ENCODE measurements around the gene SLC2A8. TPM values are rescaled to one million over a fixed set of nuclear protein-coding genes. Genes with fewer than 3 reads are reported as not detected.
A peak's percentile ranks its signal among the peaks of the same experiment; 100 is the strongest.

The SLC2A8 gene
- total and polyA plus RNA-seq, 2 donors (not counting 1 experiment from before 2014, with no cell fraction given), result 8.3 to 14.2 TPM

- H3K4me3 Mint-ChIP-seq, result no peak overlapping the region
- ChIA-PET POLR2A (no interaction called here), CTCF (no interaction called here)
- H3K27me3 Mint-ChIP-seq, result no peaks in the 10 kb centered on the region
- H3K4me3 ChIP-seq (ENCODE audit: control extremely low read depth in 1 of 5, extremely low read depth in 1 of 5, insufficient read depth in 1 of 5, low read depth in 2 of 5, low read length in 4 of 5), result no peak overlapping the region
- no peaks in the 10 kb centered on the region for H3K27me3 ChIP-seq (replicated peaks in 1 of 4; ENCODE audit: control extremely low read depth in 1 of 4, control insufficient read depth in 3 of 4, insufficient read depth in 4 of 4, low read length in 3 of 4)
- H3K36me3 ChIP-seq (replicated peaks in 1 of 2; ENCODE audit: control extremely low read depth in 1 of 2, control insufficient read depth in 1 of 2, extremely low read depth in 1 of 2, insufficient read depth in 2 of 2, low read length in 1 of 2), result no peaks in the 10 kb centered on the region
- DNase-seq, result no peak
- peak overlapping the region; percentile 41 for H3K27ac Mint-ChIP-seq
- H3K9me3 ChIP-seq (ENCODE audit: control extremely low read depth in 1 of 3, control insufficient read depth in 2 of 3, insufficient read depth in 1 of 3, low read length in 2 of 3), result no peaks in the 10 kb centered on the region
- H3K9ac ChIP-seq (ENCODE audit: low read length), result no peak overlapping the region
- peaks cover 4% of the 10 kb centered on the region for H4K20me1 ChIP-seq (ENCODE audit: control insufficient read depth, insufficient read depth, low read length, poor library complexity, severe bottlenecking)
- H3K4me1 Mint-ChIP-seq, result peaks cover 39% of the 10 kb centered on the region
- peaks cover 50% of the 10 kb centered on the region for H3K79me2 ChIP-seq (ENCODE audit: control insufficient read depth, insufficient read depth, low read length)
- H3K9me3 Mint-ChIP-seq (ENCODE audit: insufficient read depth), result no peaks in the 10 kb centered on the region
- no peak overlapping the region for H3K4me2 ChIP-seq (replicated peaks; ENCODE audit: low read depth, low read length, poor library complexity, severe bottlenecking)
- WGBS (ENCODE audit: insufficient coverage), result no CpG with 5 or more reads among the region's 10 CpGs
- intact Hi-C loops (cut with micrococcal nuclease), result no loop called here
- no peak for ATAC-seq (ENCODE audit: low read depth)
- no peak for TF ChIP-seq CTCF (IDR thresholded peaks at IDR 0.05)
- TF ChIP-seq EZH2 (IDR thresholded peaks at IDR 0.05; ENCODE audit: borderline replicate concordance, insufficient read depth, low read depth, low read length, poor library complexity, severe bottlenecking), result no peak
- no peak overlapping the region for H3K27ac ChIP-seq (ENCODE audit: low read length in 2 of 2)
- H2AFZ ChIP-seq (ENCODE audit: insufficient read depth, low read depth, low read length, poor library complexity, severe bottlenecking), result no peak overlapping the region
- H3K4me1 ChIP-seq (ENCODE audit: control insufficient read depth in 2 of 2, insufficient read depth in 2 of 2, low read length in 2 of 2), result peaks cover 19 to 29% of the 10 kb centered on the region in 2 donors
Measured at GRCh38 chr9:127422133-127422782, 25.3 kb downstream of the SLC2A8 start.

GRCh38 chr9:127422787-127423186, 25.8 kb downstream of the SLC2A8 start:
- no peak overlapping the region for H3K4me3 ChIP-seq (ENCODE audit: control extremely low read depth in 1 of 5, extremely low read depth in 1 of 5, insufficient read depth in 1 of 5, low read depth in 2 of 5, low read length in 4 of 5)
- no peaks in the 10 kb centered on the region for H3K9me3 ChIP-seq (ENCODE audit: control extremely low read depth in 1 of 3, control insufficient read depth in 2 of 3, insufficient read depth in 1 of 3, low read length in 2 of 3)
- intact Hi-C loops (cut with micrococcal nuclease), result no loop called here
- ChIA-PET POLR2A (interaction anchor here (1.5 to 1.8 kb wide), 2 partner anchors 28 to 198 kb away, joined by 4 to 8 read pairs; partner anchors contain the start of genes LRSAM1 and RPL12), CTCF (interaction anchor here (1.8 kb wide), 1 partner anchor 28 kb away, joined by 5 read pairs; the partner anchor contains the start of genes LRSAM1 and RPL12)
- H3K27me3 ChIP-seq (replicated peaks in 1 of 4; ENCODE audit: control extremely low read depth in 1 of 4, control insufficient read depth in 3 of 4, insufficient read depth in 4 of 4, low read length in 3 of 4), result no peaks in the 10 kb centered on the region
- no peak for ATAC-seq (ENCODE audit: low read depth)
- no peaks in the 10 kb centered on the region for H3K36me3 ChIP-seq (replicated peaks in 1 of 2; ENCODE audit: control extremely low read depth in 1 of 2, control insufficient read depth in 1 of 2, extremely low read depth in 1 of 2, insufficient read depth in 2 of 2, low read length in 1 of 2)
- H3K9ac ChIP-seq (ENCODE audit: low read length), result peak overlapping the region; percentile 87
- H3K4me1 ChIP-seq (ENCODE audit: control insufficient read depth in 2 of 2, insufficient read depth in 2 of 2, low read length in 2 of 2), result peaks cover 19 to 29% of the 10 kb centered on the region in 2 donors
- DNase-seq, result no peak
- Mint-ChIP-seq H3K27ac (peak overlapping the region; percentile 95), H3K27me3 (no peaks in the 10 kb centered on the region), H3K4me3 (peak overlapping the region; percentile 99), H3K4me1 (peaks cover 40% of the 10 kb centered on the region), H3K9me3 (ENCODE audit: insufficient read depth) (no peaks in the 10 kb centered on the region)
- WGBS (ENCODE audit: insufficient coverage), result no CpG with 5 or more reads among the region's 6 CpGs
- no peak overlapping the region for H3K27ac ChIP-seq (ENCODE audit: low read length in 2 of 2)
- peaks cover 56% of the 10 kb centered on the region for H3K79me2 ChIP-seq (ENCODE audit: control insufficient read depth, insufficient read depth, low read length)
- peak overlapping the region; percentile 92 for H2AFZ ChIP-seq (ENCODE audit: insufficient read depth, low read depth, low read length, poor library complexity, severe bottlenecking)
- H3K4me2 ChIP-seq (replicated peaks; ENCODE audit: low read depth, low read length, poor library complexity, severe bottlenecking), result peak overlapping the region; percentile 87
- peaks cover 4% of the 10 kb centered on the region for H4K20me1 ChIP-seq (ENCODE audit: control insufficient read depth, insufficient read depth, low read length, poor library complexity, severe bottlenecking)
- TF ChIP-seq EZH2 (IDR thresholded peaks at IDR 0.05; ENCODE audit: borderline replicate concordance, insufficient read depth, low read depth, low read length, poor library complexity, severe bottlenecking) (no peak), CTCF (IDR thresholded peaks at IDR 0.05) (no peak)
